Endothelial cell of umbilical vein (primary cell): Measurements from ENCODE around the gene SRBD1. TPM values are rescaled to one million over a fixed set of nuclear protein-coding genes. Genes with fewer than 3 reads are reported as not detected.

Experiments used
- BruUV-seq: library from RNA; stranded (reverse); fragments of 400-500 nt; replicated peaks from 2 replicates; lab custom pipeline; 2021; lab: Mats Ljungman, UMichigan
- CTCF ChIA-PET: fragments of 300-600, 350-600 bp; sonication (Branson Sonifier 250); formaldehyde crosslinking; loops from one replicate; lab custom pipeline; 2021; ENCODE audit warnings: antibody characterized with exemption, inconsistent platforms; lab: Charles Lee
- POLR2A ChIA-PET: fragments of 300-600, 350-600 bp; sonication (Branson Sonifier 250); formaldehyde crosslinking; loops from one replicate; lab custom pipeline; 2021; ENCODE audit warnings: antibody characterized with exemption, inconsistent platforms; lab: Charles Lee
- DNase-seq: peaks from one replicate; pipeline ENCODE4 v3.0.0-alpha.2; 2011; ENCODE audit warnings: low read depth, low spot score
- FAIRE-seq: peaks from 2 replicates; lab custom pipeline; 2011; peaks lifted over from hg19 to GRCh38; lab: Jason Lieb, UNC
- H2AFZ ChIP-seq: 2 replicates; pipeline ENCODE4 v1.6.0; 2012; ENCODE audit warnings: low read depth, low read length, control low read depth, inconsistent platforms
- H3K27ac ChIP-seq: 2 replicates; pipeline ENCODE4 v1.5.1; 2011; ENCODE audit warnings: low read depth, mild to moderate bottlenecking, control low read depth, low read length, moderate library complexity; ENCODE audit not compliant: insufficient read depth
- H3K27me3 ChIP-seq, 2 experiments: 2 replicates each; pipeline versions ENCODE4 v1.6.0 to v1.6.1; 2011; ENCODE audit warnings: low read length in 2 of 2, mixed read lengths in 1 of 2; ENCODE audit not compliant: control insufficient read depth in 2 of 2, insufficient read depth in 2 of 2
- H3K36me3 ChIP-seq, 2 experiments: 2 replicates in 1 of 2; 3 replicates in 1 of 2; pipeline ENCODE4 v1.5.1; 2011; ENCODE audit warnings: low read length in 2 of 2, mild to moderate bottlenecking in 1 of 2, moderate library complexity in 1 of 2; ENCODE audit not compliant: control insufficient read depth in 2 of 2, insufficient read depth in 2 of 2; ENCODE audit errors: extremely low read depth in 1 of 2
- H3K4me1 ChIP-seq: 3 replicates; pipeline ENCODE4 v1.5.1; 2011; ENCODE audit warnings: mild to moderate bottlenecking, low read length; ENCODE audit not compliant: control insufficient read depth, insufficient read depth; ENCODE audit errors: extremely low read depth
- H3K4me2 ChIP-seq: 2 replicates; pipeline ENCODE4 v1.6.1; 2011; ENCODE audit warnings: low read length, control low read depth, mixed read lengths; ENCODE audit not compliant: insufficient read depth
- H3K4me3 ChIP-seq, 3 experiments: fragments of 200-600 bp in 1 of 3; sonication (generic), shearing (Covaris generic) in 1 of 3; replicated peaks in 1 of 3; 2 replicates each; pipeline ENCODE4 v1.5.1; 2011 to 2016; ENCODE audit warnings: control low read depth in 3 of 3, low read length in 3 of 3, mild to moderate bottlenecking in 2 of 3, inconsistent platforms in 1 of 3, low read depth in 1 of 3, moderate library complexity in 1 of 3; ENCODE audit not compliant: insufficient read depth in 1 of 3
- H3K79me2 ChIP-seq: 2 replicates; pipeline ENCODE4 v1.6.0; 2012; ENCODE audit warnings: low read length, inconsistent platforms; ENCODE audit not compliant: control insufficient read depth, insufficient read depth
- H3K9ac ChIP-seq: replicated peaks from 2 replicates; pipeline ENCODE3; 2011; ENCODE audit warnings: low read length, control low read depth; ENCODE audit not compliant: insufficient read depth; ENCODE audit errors: extremely low read depth
- H3K9me1 ChIP-seq: replicated peaks from 3 replicates; pipeline ENCODE4 v1.6.0; 2011; ENCODE audit warnings: mild to moderate bottlenecking, low read length; ENCODE audit not compliant: control insufficient read depth, insufficient read depth; ENCODE audit errors: extremely low read depth
- H3K9me3 ChIP-seq: replicated peaks from 2 replicates; pipeline ENCODE4 v1.5.1; 2012; ENCODE audit warnings: low read length, inconsistent platforms; ENCODE audit not compliant: control insufficient read depth, insufficient read depth
- H4K20me1 ChIP-seq: replicated peaks from 2 replicates; pipeline ENCODE3; 2011; ENCODE audit warnings: mild to moderate bottlenecking, low read length; ENCODE audit not compliant: control insufficient read depth, insufficient read depth; ENCODE audit errors: extremely low read depth
- EZH2 ChIP-seq: IDR thresholded peaks from 2 replicates; pipeline ENCODE4 v1.6.1; 2012; ENCODE audit warnings: borderline replicate concordance, low read depth, mild to moderate bottlenecking, moderate library complexity, low read length, inconsistent platforms; ENCODE audit not compliant: severe bottlenecking
- FOS ChIP-seq: IDR thresholded peaks from 2 replicates; pipeline ENCODE4 v1.6.1; 2011; ENCODE audit warnings: mild to moderate bottlenecking, low read length, moderate library complexity, borderline replicate concordance; ENCODE audit not compliant: insufficient read depth
- GATA2 ChIP-seq: IDR thresholded peaks from 2 replicates; pipeline ENCODE4 v1.7.0; 2011; ENCODE audit warnings: low read depth, mild to moderate bottlenecking, moderate library complexity, mixed read lengths, low read length; ENCODE audit not compliant: insufficient read length, insufficient read depth
- JUN ChIP-seq: IDR thresholded peaks from 2 replicates; pipeline ENCODE4 v1.6.1; 2011; ENCODE audit warnings: borderline replicate concordance, low read depth; ENCODE audit not compliant: insufficient read length, insufficient read depth
- MYC ChIP-seq: IDR thresholded peaks from one replicate; pipeline ENCODE4 v1.6.1; 2011; ENCODE audit warnings: mild to moderate bottlenecking, low read depth, low read length
- dilution Hi-C: fragments of 300-500 bp; cut with MboI; formaldehyde crosslinking; loops from one replicate; pipeline ENCODE4 v1.15.0; 2019; ENCODE audit warnings: low sequenced_read_pairs; ENCODE audit not compliant: extremely low pct_ligation_motif_present
- intact Hi-C: fragments of 100-400 bp; cut with micrococcal nuclease; formaldehyde crosslinking; loops from one replicate; pipeline ENCODE4 v1.10.0; 2022
- polyA plus RNA-seq, 4 experiments: library from polyadenylated mRNA; depleted of rRNA in 3 of 4; stranded (reverse) in 3 of 4; unstranded in 1 of 4; fragments of >200 nt; gene quantifications; 2 replicates each; pipeline versions ENCODE4 v1.2.1 to v1.2.3, GENCODE V29; 2011 to 2012; ENCODE audit warnings: missing spikeins in 1 of 4
- total RNA-seq: library from RNA; stranded (reverse); gene quantifications from 2 replicates; pipeline ENCODE4 v1.2.3, GENCODE V29; 2021
- TF ChIP-seq, protein P1 (sequence below): IDR thresholded peaks from 2 replicates; pipeline ENCODE4 v1.6.1; 2011; ENCODE audit not compliant: insufficient read depth, insufficient read length
- TF ChIP-seq, protein P2 (sequence below), 2 donors: IDR thresholded peaks; 1 replicate in 1 of 2; 2 replicates in 1 of 2; pipeline ENCODE4 v1.5.1; 2011; ENCODE audit warnings: low read length in 2 of 2, mild to moderate bottlenecking in 2 of 2, moderate library complexity in 2 of 2, control low read depth in 1 of 2, inconsistent platforms in 1 of 2, low read depth in 1 of 2; ENCODE audit not compliant: insufficient read depth in 1 of 2; ENCODE audit errors: extremely low read depth in 1 of 2

The SRBD1 gene
- total and polyA plus RNA-seq, 2 donors (not counting 3 experiments of a cell fraction or from before 2014, with no cell fraction given) = 3.7 to 12.5 TPM

DNA sequence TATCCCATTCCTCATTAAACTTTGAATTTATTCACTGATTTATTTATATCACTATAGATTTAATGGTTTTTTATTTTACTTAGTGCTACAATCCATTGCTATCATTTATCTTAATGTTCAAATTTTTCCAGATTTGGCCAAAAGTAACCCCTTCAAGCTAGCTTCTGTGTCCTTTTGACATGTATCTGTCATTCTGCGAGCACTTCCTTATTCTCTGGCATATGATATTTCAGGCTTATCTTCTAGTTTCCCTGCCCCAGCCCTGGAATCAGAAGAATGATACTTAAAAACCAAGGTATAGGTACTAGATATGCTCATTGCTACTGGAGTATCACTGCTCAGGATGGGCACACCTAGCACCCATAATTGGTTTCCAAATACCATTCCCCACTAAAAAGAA lies 28.5 kb downstream of the SRBD1 start:
- DNase-seq = no peak
- dilution Hi-C loops = no loop called here
- no peaks in the 10 kb centered on the region for H3K9me3 ChIP-seq
- H3K4me2 ChIP-seq = no peak overlapping the region
- CTCF ChIA-PET = interaction anchor here (1.6 kb wide), 1 partner anchor 601 kb away, joined by 5 read pairs; no protein-coding TSS in a partner anchor
- H3K27me3 ChIP-seq = no peaks in the 10 kb centered on the region
- H3K4me3 ChIP-seq = no peak overlapping the region
- H3K9me1 ChIP-seq = no peaks in the 10 kb centered on the region
- no peaks in the 10 kb centered on the region for H3K79me2 ChIP-seq
- no peak overlapping the region for H2AFZ ChIP-seq
- H3K27ac ChIP-seq = no peak overlapping the region
- POLR2A ChIA-PET = no interaction called here
- intact Hi-C loops = no loop called here
- H3K9ac ChIP-seq = no peak overlapping the region
- BruUV-seq = no TSS peak
- no peaks in the 10 kb centered on the region for H3K36me3 ChIP-seq
- FAIRE-seq = no peak
- no peaks in the 10 kb centered on the region for H4K20me1 ChIP-seq
- H3K4me1 ChIP-seq = peaks cover 3% of the 10 kb centered on the region
- TF ChIP-seq JUN = no peak
- TF ChIP-seq, protein P1, sequence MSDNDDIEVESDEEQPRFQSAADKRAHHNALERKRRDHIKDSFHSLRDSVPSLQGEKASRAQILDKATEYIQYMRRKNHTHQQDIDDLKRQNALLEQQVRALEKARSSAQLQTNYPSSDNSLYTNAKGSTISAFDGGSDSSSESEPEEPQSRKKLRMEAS = no peak
- TF ChIP-seq GATA2 = no peak
- TF ChIP-seq MYC = no peak
- TF ChIP-seq FOS = no peak
- TF ChIP-seq EZH2 = no peak
- TF ChIP-seq, protein P2, sequence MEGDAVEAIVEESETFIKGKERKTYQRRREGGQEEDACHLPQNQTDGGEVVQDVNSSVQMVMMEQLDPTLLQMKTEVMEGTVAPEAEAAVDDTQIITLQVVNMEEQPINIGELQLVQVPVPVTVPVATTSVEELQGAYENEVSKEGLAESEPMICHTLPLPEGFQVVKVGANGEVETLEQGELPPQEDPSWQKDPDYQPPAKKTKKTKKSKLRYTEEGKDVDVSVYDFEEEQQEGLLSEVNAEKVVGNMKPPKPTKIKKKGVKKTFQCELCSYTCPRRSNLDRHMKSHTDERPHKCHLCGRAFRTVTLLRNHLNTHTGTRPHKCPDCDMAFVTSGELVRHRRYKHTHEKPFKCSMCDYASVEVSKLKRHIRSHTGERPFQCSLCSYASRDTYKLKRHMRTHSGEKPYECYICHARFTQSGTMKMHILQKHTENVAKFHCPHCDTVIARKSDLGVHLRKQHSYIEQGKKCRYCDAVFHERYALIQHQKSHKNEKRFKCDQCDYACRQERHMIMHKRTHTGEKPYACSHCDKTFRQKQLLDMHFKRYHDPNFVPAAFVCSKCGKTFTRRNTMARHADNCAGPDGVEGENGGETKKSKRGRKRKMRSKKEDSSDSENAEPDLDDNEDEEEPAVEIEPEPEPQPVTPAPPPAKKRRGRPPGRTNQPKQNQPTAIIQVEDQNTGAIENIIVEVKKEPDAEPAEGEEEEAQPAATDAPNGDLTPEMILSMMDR (IDR thresholded peaks at IDR 0.05; ENCODE audit: extremely low read depth in 1 of 2, insufficient read depth in 1 of 2, low read depth in 1 of 2, low read length in 2 of 2) = no peak
